Muscle layer of colon (tissue), 2 donors: Measurements from ENCODE around the gene MAP2K6.

Experiments used
- H3K27ac ChIP-seq: one replicate; pipeline ENCODE4 v1.7.0; 2013; ENCODE audit warnings: low read depth, mild to moderate bottlenecking, low read length, moderate library complexity
- H3K27me3 ChIP-seq, 2 donors: one replicate each; pipeline ENCODE4 v1.7.0; 2013; ENCODE audit warnings: low read length in 2 of 2, mild to moderate bottlenecking in 2 of 2; ENCODE audit not compliant: insufficient read depth in 2 of 2, control insufficient read depth in 1 of 2
- H3K36me3 ChIP-seq: one replicate; pipeline ENCODE4 v1.7.0; 2013; ENCODE audit warnings: mild to moderate bottlenecking, low read length; ENCODE audit not compliant: insufficient read depth
- H3K4me1 ChIP-seq: one replicate; pipeline ENCODE4 v1.7.0; 2013; ENCODE audit warnings: mild to moderate bottlenecking, low read length; ENCODE audit not compliant: insufficient read depth
- H3K4me3 ChIP-seq, 2 donors: one replicate each; pipeline ENCODE4 v1.7.0; 2013; ENCODE audit warnings: low read length in 2 of 2, low read depth in 1 of 2, mild to moderate bottlenecking in 1 of 2, moderate library complexity in 1 of 2
- H3K9ac ChIP-seq: one replicate; pipeline ENCODE4 v1.7.0; 2013; ENCODE audit warnings: low read length
- H3K9me3 ChIP-seq: one replicate; pipeline ENCODE4 v1.7.0; 2013; ENCODE audit warnings: mild to moderate bottlenecking, low read length
- donor health status: abdominal sarcoma.
- donor health status: Adenocarcinoma of cecum.

Gene MAP2K6

DNA sequence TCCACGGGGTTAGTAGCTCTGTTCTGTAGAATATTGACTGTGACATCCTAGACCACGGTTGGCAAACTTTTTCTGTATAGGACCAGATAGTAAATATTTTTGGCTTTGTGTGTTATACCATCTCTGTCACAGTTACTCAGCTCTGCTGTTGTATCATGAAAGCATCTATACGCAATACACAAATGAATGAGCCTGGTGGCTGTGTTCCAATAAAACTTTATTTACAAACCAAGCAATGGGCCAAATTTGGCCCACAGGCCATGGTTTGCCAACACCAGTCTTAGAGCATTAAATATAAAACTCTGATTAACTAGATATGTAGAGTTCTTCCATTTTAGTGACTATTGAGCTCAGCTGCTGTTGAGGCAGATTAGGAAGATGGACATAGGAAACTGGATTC, 132.7 kb downstream of the MAP2K6 start:
- Histone ChIP-seq H3K36me3 (no peaks in the 10 kb centered on the region), H3K9me3 (no peaks in the 10 kb centered on the region), H3K9ac (no peak overlapping the region), H3K27me3 (no peaks in the 10 kb centered on the region), H3K4me1 (no peaks in the 10 kb centered on the region), H3K4me3 (no peak overlapping the region), H3K27ac (no peak overlapping the region)

DNA sequence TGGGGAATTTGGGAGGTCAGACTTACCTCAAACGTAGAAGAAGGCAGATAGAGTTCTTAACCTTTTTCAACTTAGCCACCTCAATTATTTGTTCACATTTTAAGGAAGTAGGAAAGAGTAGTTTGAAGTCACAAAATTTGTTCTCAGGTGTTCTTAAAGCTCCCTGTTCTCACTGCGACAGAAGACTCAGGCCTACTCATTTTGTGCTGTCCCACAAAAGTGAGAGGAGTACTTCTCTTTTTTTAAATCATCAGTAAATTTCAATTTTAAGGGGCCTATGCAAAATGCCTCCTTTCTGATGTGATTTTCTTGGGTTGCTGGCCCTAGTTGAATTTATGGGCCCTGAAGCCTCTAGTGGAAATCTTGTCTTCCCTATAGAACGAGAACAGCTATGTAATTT, 133.4 kb downstream of the MAP2K6 start:
- Histone ChIP-seq H3K4me3 (no peak overlapping the region), H3K36me3 (no peaks in the 10 kb centered on the region), H3K9me3 (no peaks in the 10 kb centered on the region), H3K9ac (no peak overlapping the region), H3K4me1 (no peaks in the 10 kb centered on the region), H3K27me3 (no peaks in the 10 kb centered on the region), H3K27ac (no peak overlapping the region)

DNA sequence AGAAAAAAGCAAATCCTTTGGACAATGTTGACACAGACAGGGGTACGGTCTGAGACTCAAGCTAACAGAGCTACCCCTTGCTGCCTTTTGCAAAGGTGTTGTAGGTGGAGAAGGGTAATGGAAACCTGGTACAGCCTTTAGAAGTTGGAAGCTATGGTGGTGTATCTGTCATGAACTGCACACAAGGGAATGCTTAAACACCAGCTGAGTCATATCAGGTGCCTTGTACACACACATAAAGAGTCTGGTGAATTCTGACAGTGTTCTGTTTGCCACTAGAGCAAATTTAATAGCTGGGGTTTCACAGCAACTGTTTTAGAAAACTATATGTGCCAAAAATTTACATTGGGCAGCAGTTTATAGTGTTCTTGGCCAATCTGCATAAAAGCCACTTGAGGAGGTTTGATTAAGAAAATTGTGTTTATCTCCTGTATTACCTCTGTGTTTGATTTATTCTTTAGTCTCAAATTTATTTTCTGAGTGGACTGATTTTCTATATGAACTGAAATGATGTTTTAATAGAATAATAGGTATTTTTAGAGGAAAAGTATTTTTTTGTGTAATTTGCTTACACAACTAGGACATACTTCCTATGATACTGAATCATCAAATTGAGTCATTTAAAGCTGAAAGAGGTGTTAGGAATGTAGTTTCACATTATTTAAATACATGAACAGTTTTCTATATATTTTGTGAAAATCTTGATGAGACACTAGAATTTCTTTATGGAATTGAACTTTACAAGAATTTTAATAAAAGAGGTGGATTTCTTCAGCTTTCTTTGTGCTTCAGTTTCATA, 136.9 kb downstream of the MAP2K6 start:
- Histone ChIP-seq H3K27me3 (no peaks in the 10 kb centered on the region), H3K9me3 (no peaks in the 10 kb centered on the region), H3K9ac (no peak overlapping the region), H3K4me3 (no peak overlapping the region), H3K36me3 (no peaks in the 10 kb centered on the region), H3K27ac (no peak overlapping the region), H3K4me1 (no peaks in the 10 kb centered on the region)

DNA sequence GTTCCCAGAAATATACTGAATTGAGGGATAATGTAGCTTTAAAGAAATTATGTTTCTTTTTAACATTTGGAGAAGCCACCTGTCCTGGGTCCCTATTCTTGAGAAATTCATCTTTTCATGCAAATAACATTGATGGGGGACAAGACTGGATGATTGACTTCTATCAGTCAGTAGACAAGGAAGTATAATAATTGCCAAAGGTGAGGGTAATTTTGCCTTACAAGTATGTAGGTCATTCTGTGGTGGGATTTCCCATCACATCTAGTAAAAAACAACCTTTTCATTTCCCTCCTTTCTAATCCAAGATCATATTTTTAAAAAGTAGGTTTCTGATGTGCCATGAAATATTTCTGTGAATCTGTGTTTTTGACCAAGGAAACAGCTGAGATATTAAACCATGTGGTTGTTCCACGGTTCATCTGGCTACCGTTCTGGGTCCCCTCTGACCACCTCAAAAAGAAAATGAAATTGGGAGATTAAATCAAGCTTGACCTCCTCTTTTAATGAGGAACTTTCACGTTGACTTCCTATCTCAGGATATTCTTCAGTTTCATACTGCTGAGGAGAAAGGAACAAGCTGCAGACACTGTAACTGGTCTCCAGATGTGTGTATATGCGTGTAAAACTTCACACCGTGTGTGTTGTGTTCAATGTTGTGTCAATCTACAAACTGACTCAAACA, 138.6 kb downstream of the MAP2K6 start:
- Histone ChIP-seq H3K27me3 (no peaks in the 10 kb centered on the region), H3K4me3 (no peak overlapping the region), H3K9ac (no peak overlapping the region), H3K4me1 (no peaks in the 10 kb centered on the region), H3K36me3 (no peaks in the 10 kb centered on the region), H3K9me3 (no peaks in the 10 kb centered on the region), H3K27ac (no peak overlapping the region)

DNA sequence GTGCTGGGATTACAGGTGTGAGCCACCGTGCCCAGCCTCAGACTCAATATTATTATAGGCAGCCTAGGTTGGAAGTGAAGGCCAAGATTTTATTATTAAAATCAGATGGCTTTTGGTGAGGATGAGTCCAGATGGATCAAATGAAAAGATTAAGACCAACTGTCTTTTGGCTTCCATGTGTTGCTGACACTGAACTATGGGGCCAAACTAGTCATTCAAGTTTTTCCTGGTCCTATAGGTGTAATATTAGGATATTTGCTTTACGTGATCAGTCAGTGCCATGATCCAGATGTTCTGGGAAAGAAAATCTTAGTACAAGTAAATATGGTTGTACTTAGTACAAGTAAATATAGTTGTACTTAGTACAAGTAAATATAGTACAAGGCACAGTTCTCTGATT, 140.6 kb downstream of the MAP2K6 start:
- H3K9ac ChIP-seq = no peak overlapping the region
- H3K27ac ChIP-seq = no peak overlapping the region
- no peak overlapping the region for H3K4me3 ChIP-seq
- no peaks in the 10 kb centered on the region for H3K9me3 ChIP-seq
- no peaks in the 10 kb centered on the region for H3K4me1 ChIP-seq
- H3K27me3 ChIP-seq = no peaks in the 10 kb centered on the region
- H3K36me3 ChIP-seq = no peaks in the 10 kb centered on the region

DNA sequence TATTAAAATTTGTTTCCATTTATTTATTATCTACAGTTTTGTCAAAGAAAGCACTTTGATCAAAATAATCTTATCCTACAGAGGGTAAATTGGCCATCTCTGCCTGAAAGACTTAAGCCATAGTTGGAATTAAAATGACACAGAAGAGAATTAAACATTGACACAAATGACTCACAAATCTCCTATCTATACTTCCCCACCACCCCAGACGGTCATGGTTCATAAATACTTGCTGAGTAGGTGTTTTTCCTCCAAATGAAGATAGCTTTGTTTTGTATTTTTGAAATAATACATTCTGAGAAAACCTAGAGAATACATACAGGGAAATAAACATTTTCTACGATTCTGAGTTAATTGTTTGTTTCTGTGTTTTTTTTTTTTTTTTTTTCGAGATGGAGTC, 142.8 kb downstream of the MAP2K6 start:
- Histone ChIP-seq H3K27ac (no peak overlapping the region), H3K4me1 (no peaks in the 10 kb centered on the region), H3K9ac (no peak overlapping the region), H3K27me3 (no peaks in the 10 kb centered on the region), H3K36me3 (no peaks in the 10 kb centered on the region), H3K4me3 (no peak overlapping the region), H3K9me3 (no peaks in the 10 kb centered on the region)

DNA sequence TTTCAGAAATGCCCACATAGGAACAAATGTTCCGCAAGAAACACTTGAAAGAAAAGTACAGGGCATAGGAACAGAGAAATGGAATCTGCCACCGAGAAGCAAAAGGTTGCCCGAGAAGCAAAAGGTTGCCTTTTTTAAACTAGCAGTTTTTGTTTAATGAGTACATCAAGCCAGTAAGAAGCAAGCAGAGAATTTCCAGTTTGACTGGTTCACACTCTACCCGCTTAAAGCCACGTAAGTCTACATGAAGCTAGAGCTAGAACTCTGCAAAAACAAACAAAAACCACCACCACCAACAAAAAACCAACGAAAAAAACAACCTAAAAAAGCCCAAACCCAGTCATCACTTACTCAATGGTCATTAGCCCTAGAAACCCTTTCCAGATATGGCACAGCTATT, 144.3 kb downstream of the MAP2K6 start:
- Histone ChIP-seq H3K27me3 (no peaks in the 10 kb centered on the region), H3K4me3 (no peak overlapping the region), H3K9me3 (no peaks in the 10 kb centered on the region), H3K36me3 (no peaks in the 10 kb centered on the region), H3K9ac (no peak overlapping the region), H3K27ac (no peak overlapping the region), H3K4me1 (no peaks in the 10 kb centered on the region)

DNA sequence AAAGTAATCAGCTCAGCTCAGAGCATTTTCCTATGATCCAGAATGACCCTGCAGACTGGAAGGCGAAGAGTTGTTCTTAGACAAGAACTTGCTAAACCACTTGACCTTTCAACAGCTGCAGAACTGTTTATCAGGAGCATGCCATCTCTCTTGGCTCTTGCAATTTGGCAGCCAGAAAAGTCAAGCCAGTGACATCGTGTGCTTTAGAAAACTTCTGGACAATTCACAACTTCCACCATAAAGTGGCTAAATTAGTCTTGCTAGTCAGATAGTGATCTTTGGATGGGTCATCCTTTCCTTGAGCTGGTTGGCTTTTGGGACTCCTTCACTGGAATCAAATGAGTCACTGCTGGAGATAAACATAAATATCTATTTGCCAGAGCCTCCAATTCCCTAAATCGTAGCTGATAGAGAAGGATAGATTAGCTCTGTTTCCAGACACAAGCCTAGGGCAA, 146.5 kb downstream of the MAP2K6 start:
- Histone ChIP-seq H3K36me3 (no peaks in the 10 kb centered on the region), H3K4me1 (no peaks in the 10 kb centered on the region)

DNA sequence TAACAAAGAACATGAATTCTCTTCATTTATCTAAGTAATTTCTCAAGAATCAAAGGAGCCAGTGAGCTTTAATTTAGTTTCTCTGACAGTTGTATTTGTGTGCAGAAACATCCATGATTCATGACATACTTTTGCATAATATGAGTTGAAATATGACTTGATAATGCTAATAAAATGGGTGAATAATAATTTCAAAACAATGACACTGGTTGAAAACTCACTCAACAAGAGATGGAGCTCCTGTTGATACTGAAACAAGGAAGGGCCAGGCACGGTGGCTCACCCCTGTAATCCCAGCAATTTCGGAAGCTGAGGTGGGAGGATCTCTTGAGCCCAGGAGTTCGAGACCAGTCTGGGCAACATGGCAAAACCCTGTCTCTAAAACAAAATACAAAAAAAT, 147.0 kb downstream of the MAP2K6 start:
- H3K4me3 ChIP-seq = no peak overlapping the region
- no peak overlapping the region for H3K9ac ChIP-seq
- no peaks in the 10 kb centered on the region for H3K4me1 ChIP-seq
- no peaks in the 10 kb centered on the region for H3K9me3 ChIP-seq
- no peaks in the 10 kb centered on the region for H3K36me3 ChIP-seq
- no peaks in the 10 kb centered on the region for H3K27me3 ChIP-seq
- no peak overlapping the region for H3K27ac ChIP-seq

More for the DNA sequence above, 146.5 kb downstream of the MAP2K6 start:
- Histone ChIP-seq H3K4me3 (no peak overlapping the region), H3K27me3 (no peaks in the 10 kb centered on the region), H3K27ac (no peak overlapping the region), H3K9me3 (no peaks in the 10 kb centered on the region), H3K9ac (no peak overlapping the region)

DNA sequence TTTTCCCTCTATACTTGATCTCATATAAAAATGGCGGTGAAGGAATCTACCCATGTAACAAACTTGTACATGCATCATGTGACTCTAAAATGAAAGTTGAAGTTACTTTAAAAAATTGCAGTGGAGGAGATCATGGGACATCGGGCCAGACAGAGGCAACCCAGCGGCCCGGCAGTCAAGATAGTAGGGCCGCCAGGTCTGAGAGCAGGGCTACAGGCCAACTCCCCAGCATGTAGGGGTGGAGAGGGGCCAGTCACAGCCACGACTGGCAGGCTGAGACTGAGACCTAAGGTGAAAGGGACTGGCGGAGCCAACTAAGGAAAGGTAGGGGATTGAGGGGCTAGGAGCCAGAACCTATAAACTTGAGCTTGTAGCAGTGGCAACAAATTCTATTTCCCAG, 150.9 kb downstream of the MAP2K6 start:
- no peak overlapping the region for H3K27ac ChIP-seq
- H3K9ac ChIP-seq = no peak overlapping the region
- no peak overlapping the region for H3K4me3 ChIP-seq
- no peaks in the 10 kb centered on the region for H3K36me3 ChIP-seq
- H3K9me3 ChIP-seq = no peaks in the 10 kb centered on the region
- no peaks in the 10 kb centered on the region for H3K27me3 ChIP-seq
- peaks cover 4% of the 10 kb centered on the region for H3K4me1 ChIP-seq

DNA sequence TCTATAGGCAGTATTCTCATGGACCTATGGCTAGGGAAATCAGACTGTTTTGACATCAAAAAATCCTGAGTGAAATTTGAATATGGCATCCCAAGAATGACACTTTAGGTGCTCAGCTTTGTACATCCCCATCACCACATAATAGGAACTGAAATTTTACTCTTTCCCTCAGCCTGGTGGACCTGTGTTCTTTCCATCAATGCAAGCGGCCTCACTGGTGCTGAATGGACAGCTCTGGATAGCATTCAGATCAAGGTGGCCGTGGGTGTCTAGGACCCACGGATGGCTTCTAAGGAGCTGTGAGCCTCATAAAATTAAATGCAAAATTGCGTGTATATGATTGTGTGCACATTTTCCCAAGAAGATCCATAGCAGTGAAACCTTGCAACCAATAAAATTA, 152.6 kb downstream of the MAP2K6 start:
- no peak overlapping the region for H3K27ac ChIP-seq
- no peaks in the 10 kb centered on the region for H3K27me3 ChIP-seq
- no peaks in the 10 kb centered on the region for H3K36me3 ChIP-seq
- H3K4me3 ChIP-seq = no peak overlapping the region
- no peaks in the 10 kb centered on the region for H3K9me3 ChIP-seq
- H3K4me1 ChIP-seq = peaks cover 4% of the 10 kb centered on the region
- H3K9ac ChIP-seq = no peak overlapping the region

DNA sequence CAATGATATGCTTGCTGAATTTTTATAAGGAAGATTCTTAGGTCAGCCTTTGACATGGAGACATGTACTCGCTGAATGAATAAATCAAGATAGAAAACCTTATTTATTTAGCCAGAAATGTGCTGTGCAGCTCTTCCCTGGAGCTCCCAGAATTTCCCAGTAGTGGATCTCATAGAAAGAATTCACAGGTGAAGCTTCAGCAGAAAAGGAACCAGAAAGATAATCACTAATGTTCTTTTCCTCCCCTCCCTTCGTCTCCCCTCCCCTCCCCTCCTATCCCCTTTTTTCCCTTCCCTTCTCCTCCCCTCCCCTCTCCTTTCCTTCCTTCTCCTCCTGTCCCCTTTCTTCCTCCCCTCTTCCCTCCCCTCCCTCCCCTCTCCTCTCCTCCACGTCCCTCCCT, 158.2 kb downstream of the MAP2K6 start:
- H3K9me3 ChIP-seq = no peaks in the 10 kb centered on the region
- no peaks in the 10 kb centered on the region for H3K27me3 ChIP-seq
- H3K4me1 ChIP-seq = peaks cover 13% of the 10 kb centered on the region
- no peak overlapping the region for H3K27ac ChIP-seq
- no peak overlapping the region for H3K4me3 ChIP-seq
- H3K9ac ChIP-seq = no peak overlapping the region
- H3K36me3 ChIP-seq = no peaks in the 10 kb centered on the region
